Measurements from ENCODE around the gene JMJD7. TPM values are rescaled to one million over a fixed set of nuclear protein-coding genes. Genes with fewer than 3 reads are reported as not detected.

Gene JMJD7
- total RNA-seq, 4 donors from 2014 or later, result 0.59 to 27.2 (median 9.8) TPM

GRCh38 chr15:41838400-41838897 lies 10.6 kb downstream of the JMJD7 start, which contains the start of gene PLA2G4B:
Gene PLA2G4B (plus strand): TSS chr15:41838847. CDS start chr15:41838914, 67 bp downstream.
- DNase-seq, result no peak
- intact Hi-C loops (cut with DNase I; ENCODE audit: low total_unique reads), result no loop called here
- TF ChIP-seq CTCF (IDR thresholded peaks at IDR 0.05) (no peak), POLR2A (IDR thresholded peaks at IDR 0.05) (no peak)
- Histone ChIP-seq H3K36me3 (no peaks in the 10 kb centered on the region), H3K27ac (no peak within 1 kb of the TSS), H3K9me3 (no peaks in the 10 kb centered on the region), H3K4me3 (no peak within 1 kb of the TSS), H3K27me3 (no peaks in the 10 kb centered on the region), H3K4me1 (no peaks in the 10 kb centered on the region)

GRCh38 chr15:41839781-41840491 lies 12.0 kb downstream of the JMJD7 start:
- Histone ChIP-seq H3K36me3 (no peaks in the 10 kb centered on the region), H3K4me1 (no peaks in the 10 kb centered on the region), H3K4me3 (no peak overlapping the region), H3K27ac (no peak overlapping the region), H3K27me3 (no peaks in the 10 kb centered on the region), H3K9me3 (no peaks in the 10 kb centered on the region)
- intact Hi-C loops (cut with DNase I; ENCODE audit: low total_unique reads), result no loop called here
- no peak for DNase-seq
- TF ChIP-seq POLR2A (IDR thresholded peaks at IDR 0.05), result no peak
- no peak for TF ChIP-seq CTCF (IDR thresholded peaks at IDR 0.05)

- no peaks in the 10 kb centered on the region for H3K9me3 ChIP-seq
- no peak overlapping the region for H3K4me3 ChIP-seq
- H3K27ac ChIP-seq, result no peak overlapping the region
- DNase-seq, result no peak
- H3K36me3 ChIP-seq, result no peaks in the 10 kb centered on the region
- intact Hi-C loops (cut with DNase I; ENCODE audit: low total_unique reads), result no loop called here
- no peaks in the 10 kb centered on the region for H3K27me3 ChIP-seq
- TF ChIP-seq CTCF (IDR thresholded peaks at IDR 0.05) (no peak), POLR2A (IDR thresholded peaks at IDR 0.05) (no peak)
- H3K4me1 ChIP-seq, result no peaks in the 10 kb centered on the region
These were observed 12.8 kb downstream of the JMJD7 start for GRCh38 chr15:41840673-41841072.

- Histone ChIP-seq H3K27ac (no peak overlapping the region), H3K9me3 (no peaks in the 10 kb centered on the region), H3K4me1 (no peaks in the 10 kb centered on the region), H3K4me3 (no peak overlapping the region), H3K27me3 (no peaks in the 10 kb centered on the region), H3K36me3 (no peaks in the 10 kb centered on the region)
- TF ChIP-seq CTCF (IDR thresholded peaks at IDR 0.05) (no peak), POLR2A (IDR thresholded peaks at IDR 0.05) (no peak)
- DNase-seq, result no peak
- intact Hi-C loops (cut with DNase I; ENCODE audit: low total_unique reads), result no loop called here
These were observed 13.2 kb downstream of the JMJD7 start for GRCh38 chr15:41841131-41841530.

- Histone ChIP-seq H3K4me1 (no peaks in the 10 kb centered on the region), H3K27ac (no peak overlapping the region), H3K27me3 (no peaks in the 10 kb centered on the region), H3K36me3 (no peaks in the 10 kb centered on the region), H3K4me3 (no peak overlapping the region), H3K9me3 (no peaks in the 10 kb centered on the region)
- TF ChIP-seq POLR2A (IDR thresholded peaks at IDR 0.05) (no peak), CTCF (IDR thresholded peaks at IDR 0.05) (no peak)
- intact Hi-C loops (cut with DNase I; ENCODE audit: low total_unique reads), result no loop called here
- no peak for DNase-seq
These were observed 14.3 kb downstream of the JMJD7 start for GRCh38 chr15:41842229-41842628.

All from uterus (tissue), 4 donors.